Endothelial cell of umbilical vein (primary cell): Measurements from ENCODE around the gene CCDC91.

Experiments used
- EZH2 ChIP-seq: IDR thresholded peaks from 2 replicates; pipeline ENCODE4 v1.6.1; 2012; ENCODE audit warnings: borderline replicate concordance, low read depth, mild to moderate bottlenecking, moderate library complexity, low read length, inconsistent platforms; ENCODE audit not compliant: severe bottlenecking
- TF ChIP-seq, protein P1 (sequence below), 2 donors: IDR thresholded peaks; 1 replicate in 1 of 2; 2 replicates in 1 of 2; pipeline ENCODE4 v1.5.1; 2011; ENCODE audit warnings: low read length in 2 of 2, mild to moderate bottlenecking in 2 of 2, moderate library complexity in 2 of 2, control low read depth in 1 of 2, inconsistent platforms in 1 of 2, low read depth in 1 of 2; ENCODE audit not compliant: insufficient read depth in 1 of 2; ENCODE audit errors: extremely low read depth in 1 of 2
- TF ChIP-seq, protein P2 (sequence below): IDR thresholded peaks from 2 replicates; pipeline ENCODE4 v1.6.1; 2011; ENCODE audit not compliant: insufficient read depth, insufficient read length

DNA sequence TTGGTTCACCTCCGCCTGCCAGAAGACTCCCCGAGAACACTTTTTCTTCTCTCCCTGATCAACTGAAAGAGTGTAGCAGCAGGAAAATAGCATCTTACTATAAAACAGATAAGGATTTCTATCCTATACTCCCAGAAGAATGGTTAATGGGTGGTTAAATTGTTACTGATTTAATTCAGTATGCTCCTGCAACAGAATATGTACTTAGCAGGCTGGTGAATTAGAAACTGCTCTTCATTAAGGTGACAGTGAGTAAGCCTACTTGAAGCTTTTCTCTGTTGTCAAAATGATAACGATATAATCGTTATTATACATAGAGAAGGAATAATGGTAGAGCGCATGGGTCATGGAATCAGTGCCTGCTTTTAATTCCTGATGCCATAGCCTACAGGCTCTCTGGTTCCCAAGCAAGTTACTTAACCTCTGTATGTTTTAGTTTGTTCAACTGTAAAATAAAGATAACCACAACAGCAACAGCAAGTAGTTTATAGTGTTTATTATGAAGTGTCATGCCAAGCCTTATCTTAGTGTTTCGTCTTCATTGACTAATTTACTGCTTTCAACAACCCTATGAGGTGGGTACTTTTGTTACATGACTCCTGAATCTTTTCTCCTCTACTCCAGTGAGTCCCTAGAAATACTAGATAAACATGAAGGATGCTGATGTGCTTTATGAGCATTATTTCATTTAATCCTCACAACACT lies 392.6 kb downstream of the CCDC91 start:
- no peak for TF ChIP-seq EZH2
- TF ChIP-seq, protein P1, sequence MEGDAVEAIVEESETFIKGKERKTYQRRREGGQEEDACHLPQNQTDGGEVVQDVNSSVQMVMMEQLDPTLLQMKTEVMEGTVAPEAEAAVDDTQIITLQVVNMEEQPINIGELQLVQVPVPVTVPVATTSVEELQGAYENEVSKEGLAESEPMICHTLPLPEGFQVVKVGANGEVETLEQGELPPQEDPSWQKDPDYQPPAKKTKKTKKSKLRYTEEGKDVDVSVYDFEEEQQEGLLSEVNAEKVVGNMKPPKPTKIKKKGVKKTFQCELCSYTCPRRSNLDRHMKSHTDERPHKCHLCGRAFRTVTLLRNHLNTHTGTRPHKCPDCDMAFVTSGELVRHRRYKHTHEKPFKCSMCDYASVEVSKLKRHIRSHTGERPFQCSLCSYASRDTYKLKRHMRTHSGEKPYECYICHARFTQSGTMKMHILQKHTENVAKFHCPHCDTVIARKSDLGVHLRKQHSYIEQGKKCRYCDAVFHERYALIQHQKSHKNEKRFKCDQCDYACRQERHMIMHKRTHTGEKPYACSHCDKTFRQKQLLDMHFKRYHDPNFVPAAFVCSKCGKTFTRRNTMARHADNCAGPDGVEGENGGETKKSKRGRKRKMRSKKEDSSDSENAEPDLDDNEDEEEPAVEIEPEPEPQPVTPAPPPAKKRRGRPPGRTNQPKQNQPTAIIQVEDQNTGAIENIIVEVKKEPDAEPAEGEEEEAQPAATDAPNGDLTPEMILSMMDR (IDR thresholded peaks at IDR 0.05; ENCODE audit: extremely low read depth in 1 of 2, insufficient read depth in 1 of 2, low read depth in 1 of 2, low read length in 2 of 2) = no peak
- TF ChIP-seq, protein P2, sequence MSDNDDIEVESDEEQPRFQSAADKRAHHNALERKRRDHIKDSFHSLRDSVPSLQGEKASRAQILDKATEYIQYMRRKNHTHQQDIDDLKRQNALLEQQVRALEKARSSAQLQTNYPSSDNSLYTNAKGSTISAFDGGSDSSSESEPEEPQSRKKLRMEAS = no peak
